ENCODE results near the gene BFAR. TPM values are rescaled to one million over a fixed set of nuclear protein-coding genes. Genes with fewer than 3 reads are reported as not detected.

BFAR gene
- total RNA-seq, 4 donors from 2014 or later: 56.4 to 104 (median 83.1) TPM

GRCh38 chr16:14649816-14650215 is 17.1 kb downstream of the BFAR start:
- Histone ChIP-seq H3K27me3 (no peaks in the 10 kb centered on the region), H3K36me3 (peaks cover 51 to 64% of the 10 kb centered on the region in 2 donors), H3K4me1 (no peaks in the 10 kb centered on the region), H3K9me3 (no peaks in the 10 kb centered on the region), H3K27ac (no peak overlapping the region), H3K4me3 (replicated peaks in 1 of 3) (no peak overlapping the region)
- DNase-seq: no peak
- 95% methylated on average over 10 of the region's 10 CpGs for WGBS, 2 donors
- TF ChIP-seq CTCF (IDR thresholded peaks at IDR 0.05) (no peak), POLR2A (IDR thresholded peaks at IDR 0.05) (no peak)
- intact Hi-C loops (cut with DNase I): no loop called here

- no peak for TF ChIP-seq CTCF (IDR thresholded peaks at IDR 0.05)
- no peak for TF ChIP-seq POLR2A (IDR thresholded peaks at IDR 0.05)
- Histone ChIP-seq H3K27me3 (no peaks in the 10 kb centered on the region), H3K9me3 (no peaks in the 10 kb centered on the region), H3K4me1 (no peaks in the 10 kb centered on the region), H3K4me3 (replicated peaks in 1 of 3) (no peak overlapping the region), H3K36me3 (peaks cover 42 to 61% of the 10 kb centered on the region in 2 donors), H3K27ac (no peak overlapping the region)
- no peak for DNase-seq
- 87 to 89% methylated on average over 6 of the region's 6 CpGs for WGBS, 2 donors
- intact Hi-C loops (cut with DNase I): no loop called here
These were observed 17.9 kb downstream of the BFAR start for GRCh38 chr16:14650629-14651028.

DNA sequence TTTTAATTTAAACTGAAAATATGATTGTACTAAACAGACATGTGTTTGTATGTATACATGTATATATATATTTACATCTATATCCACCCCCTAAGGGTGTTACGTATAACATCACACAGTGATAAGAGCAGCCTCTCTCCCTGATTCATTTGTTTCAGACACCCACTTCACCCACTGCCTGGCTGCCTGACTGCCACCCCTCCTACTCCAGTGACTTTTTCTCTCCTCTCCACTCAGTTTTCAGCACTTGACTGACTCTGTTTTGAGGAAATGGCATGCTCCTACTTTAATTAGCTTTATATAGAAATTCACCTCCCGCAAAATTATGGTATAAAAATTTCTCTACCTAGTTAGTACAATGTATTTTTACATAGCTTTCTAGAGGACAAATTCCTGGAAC is 20.0 kb downstream of the BFAR start:
- DNase-seq: no peak

GRCh38 chr16:14658063-14658462 is 25.3 kb downstream of the BFAR start:
- TF ChIP-seq POLR2A (IDR thresholded peaks at IDR 0.05): no peak
- no peak for TF ChIP-seq CTCF (IDR thresholded peaks at IDR 0.05)
- Histone ChIP-seq H3K9me3 (no peaks in the 10 kb centered on the region), H3K4me1 (peaks cover 5 to 6% of the 10 kb centered on the region in 2 donors), H3K4me3 (replicated peaks in 1 of 3) (no peak overlapping the region), H3K27me3 (no peaks in the 10 kb centered on the region), H3K36me3 (peaks cover 28 to 43% of the 10 kb centered on the region in 2 donors), H3K27ac (no peak overlapping the region)
- 90% methylated on average over 2 of the region's 2 CpGs for WGBS, 2 donors
- intact Hi-C loops (cut with DNase I): no loop called here
- no peak for DNase-seq

More for the DNA sequence above, 20.0 kb downstream of the BFAR start:
- no peak overlapping the region for H3K27ac ChIP-seq
- H3K27me3 ChIP-seq: no peaks in the 10 kb centered on the region
- intact Hi-C loops (cut with DNase I): no loop called here
- 96 to 97% methylated on average over 2 of the region's 2 CpGs for WGBS, 2 donors
- H3K36me3 ChIP-seq: peaks cover 33 to 53% of the 10 kb centered on the region in 2 donors
- TF ChIP-seq POLR2A (IDR thresholded peaks at IDR 0.05): no peak
- TF ChIP-seq CTCF (IDR thresholded peaks at IDR 0.05): no peak
- H3K4me3 ChIP-seq (replicated peaks in 1 of 3): no peak overlapping the region
- H3K9me3 ChIP-seq: no peaks in the 10 kb centered on the region
- peaks cover 5 to 6% of the 10 kb centered on the region in 2 donors for H3K4me1 ChIP-seq

- no peaks in the 10 kb centered on the region for H3K9me3 ChIP-seq
- intact Hi-C loops (cut with DNase I): no loop called here
- TF ChIP-seq POLR2A (IDR thresholded peaks at IDR 0.05) (no peak), CTCF (IDR thresholded peaks at IDR 0.05) (no peak)
- DNase-seq: no peak
- peaks cover 50 to 61% of the 10 kb centered on the region in 2 donors for H3K36me3 ChIP-seq
- H3K4me3 ChIP-seq (replicated peaks in 1 of 3): no peak overlapping the region
- H3K4me1 ChIP-seq: peaks cover 0 to 7% of the 10 kb centered on the region in 2 donors
- WGBS, 2 donors: 90 to 91% methylated on average over 16 of the region's 16 CpGs
- no peaks in the 10 kb centered on the region for H3K27me3 ChIP-seq
- no peak overlapping the region for H3K27ac ChIP-seq
These were observed 34.9 kb downstream of the BFAR start for GRCh38 chr16:14667347-14668266.

Data from thyroid gland (tissue), 4 donors.